ENCODE measurements around the gene PPP4C.
"Not testable (repeated sequence)": the region's sequence is repeated elsewhere in the genome, so short reads cannot be mapped to it uniquely, and the experiment has no call there.

Gene PPP4C

DNA sequence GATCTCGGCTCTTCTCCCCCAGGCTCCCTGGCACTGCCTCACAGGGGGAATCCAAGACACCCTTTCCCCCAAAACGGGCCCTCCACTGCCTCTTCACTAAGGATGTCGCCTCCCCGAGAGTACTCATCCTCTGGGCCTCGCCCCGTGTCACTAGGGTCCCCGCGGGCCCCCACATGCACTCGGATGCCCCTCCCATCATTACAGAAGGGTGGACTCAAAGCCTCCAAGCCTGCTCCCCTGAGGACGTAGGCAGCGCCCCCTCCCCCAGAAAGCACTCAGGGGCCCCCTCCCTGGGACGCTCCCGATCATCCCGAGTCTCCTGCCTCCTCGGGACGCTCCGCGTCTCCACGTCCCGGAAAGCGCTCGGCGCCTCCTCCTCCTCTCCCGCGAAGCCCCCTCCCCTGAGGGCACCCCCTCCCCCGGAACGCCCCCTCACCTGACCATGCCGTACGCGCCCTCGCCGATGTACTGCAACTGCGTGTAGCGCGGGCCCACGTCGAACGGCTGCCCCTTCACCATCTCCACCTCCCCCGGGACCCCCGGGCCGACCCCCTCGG lies 46.9 kb downstream of the PPP4C start:
- FAIRE-seq (no peak), DNase-seq (ENCODE audit: low spot score) (peak; percentile 19)

GRCh38 chr16:30124985-30125379 lies 49.2 kb downstream of the PPP4C start:
- DNase-seq (ENCODE audit: low spot score) (no peak), FAIRE-seq (no peak)

GRCh38 chr16:30125690-30126089 lies 49.9 kb downstream of the PPP4C start:
- FAIRE-seq, result not testable (repeated sequence)

DNA sequence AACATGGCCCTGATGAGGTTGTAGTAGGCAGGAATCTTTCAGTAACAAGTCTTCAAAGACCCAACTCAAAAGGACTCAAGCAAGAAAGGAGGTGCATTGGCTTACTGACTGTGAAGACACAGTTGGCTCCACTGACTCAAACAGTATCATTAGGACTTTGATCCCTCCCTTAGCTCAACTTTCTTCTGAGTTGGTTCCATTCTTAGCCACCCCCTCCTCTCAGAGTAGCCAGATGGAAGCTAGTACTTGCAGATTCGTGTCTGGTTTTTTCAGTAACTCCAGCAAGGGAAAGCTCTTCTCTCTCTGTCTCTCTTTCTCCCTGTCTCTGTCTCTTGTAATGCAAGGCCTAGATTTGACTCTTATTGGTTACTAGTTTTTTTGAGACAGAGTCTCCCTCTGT lies 52.2 kb downstream of the PPP4C start:
- DNase-seq (ENCODE audit: low spot score), result no peak
- FAIRE-seq, result no peak

More at GRCh38 chr16:30125690-30126089, 49.9 kb downstream of the PPP4C start:
- DNase-seq (ENCODE audit: low spot score), result not testable (repeated sequence)

GRCh38 chr16:30131869-30132475 lies 56.2 kb downstream of the PPP4C start:
- DNase-seq (ENCODE audit: low spot score) (no peak), FAIRE-seq (no peak)

DNA sequence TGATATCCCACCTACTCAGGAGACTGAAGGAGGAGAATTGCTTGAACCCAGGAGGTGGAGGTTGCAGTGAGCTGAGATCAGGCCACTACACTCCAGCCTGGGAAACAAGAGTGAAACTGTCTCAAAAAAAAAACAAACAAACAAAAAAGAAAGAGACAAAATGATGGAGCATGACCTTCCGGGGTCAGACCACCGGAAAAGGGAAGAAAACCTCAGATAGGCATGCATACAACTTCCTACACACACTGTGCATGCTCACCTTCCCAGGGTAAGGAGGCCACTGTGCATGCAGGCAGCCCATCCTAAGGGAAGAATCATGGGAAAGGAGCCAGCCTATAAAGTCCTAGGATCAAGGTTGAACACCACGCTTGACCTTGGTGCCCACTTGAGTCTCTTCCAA lies 56.8 kb downstream of the PPP4C start:
- DNase-seq (ENCODE audit: low spot score) (no peak), FAIRE-seq (no peak)

Data from urothelium cell line (cell line).